ENCODE data around the gene CLEC16A. TPM values are rescaled to one million over a fixed set of nuclear protein-coding genes. Genes with fewer than 3 reads are reported as not detected.
A peak's percentile ranks its signal among the peaks of the same experiment; 100 is the strongest.

CLEC16A gene
- polyA plus RNA-seq, 1 experiment = 11.9 TPM

- CTCF ChIA-PET = interaction anchor here (1.2 kb wide), 1 partner anchor 11 kb away, joined by 3 read pairs; no protein-coding TSS in a partner anchor
- TF ChIP-seq CTCF (IDR thresholded peaks at IDR 0.05; ENCODE audit: low read depth, low read length) = no peak
- no peak overlapping the region for H3K27ac ChIP-seq (ENCODE audit: low read depth, low read length)
These were observed 115.2 kb downstream of the CLEC16A start for GRCh38 chr16:11059588-11059987.

DNA sequence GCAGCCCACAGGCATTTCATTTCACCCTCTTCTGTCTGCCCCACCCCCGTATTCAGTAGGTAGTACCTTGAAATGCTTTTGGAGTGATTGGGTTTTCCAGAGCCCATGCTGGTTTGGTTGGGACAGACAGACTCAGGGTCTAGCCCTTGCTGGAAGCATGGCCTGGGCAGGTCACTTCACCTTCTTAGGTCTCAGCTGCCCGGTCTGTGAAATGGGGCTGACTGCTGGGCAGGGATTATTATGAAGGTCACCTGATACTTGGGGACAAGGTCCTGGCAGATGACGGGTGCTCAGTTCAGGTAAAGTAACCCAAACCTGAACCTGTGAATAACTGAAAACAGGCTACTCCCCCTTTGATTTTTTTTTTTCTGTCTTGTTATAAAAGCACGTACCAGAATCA lies 116.0 kb downstream of the CLEC16A start:
- no peaks in the 10 kb centered on the region for H3K9me3 ChIP-seq (ENCODE audit: control insufficient read depth, insufficient read depth, low read length)
- no peak overlapping the region for H3K4me3 ChIP-seq (ENCODE audit: low read depth, low read length)
- TF ChIP-seq CTCF (IDR thresholded peaks at IDR 0.05; ENCODE audit: low read depth, low read length) = no peak
- no peaks in the 10 kb centered on the region for H3K27me3 ChIP-seq (ENCODE audit: control insufficient read depth, insufficient read depth, low read length)
- no peak for DNase-seq (ENCODE audit: low read depth, low spot score)
- CTCF ChIA-PET = no interaction called here
- H3K27ac ChIP-seq (ENCODE audit: low read depth, low read length) = no peak overlapping the region
- POLR2A ChIA-PET = no interaction called here

More at GRCh38 chr16:11059588-11059987, 115.2 kb downstream of the CLEC16A start:
- no peak overlapping the region for H3K4me3 ChIP-seq (ENCODE audit: low read depth, low read length)
- no peaks in the 10 kb centered on the region for H3K9me3 ChIP-seq (ENCODE audit: control insufficient read depth, insufficient read depth, low read length)
- POLR2A ChIA-PET = no interaction called here
- no peaks in the 10 kb centered on the region for H3K27me3 ChIP-seq (ENCODE audit: control insufficient read depth, insufficient read depth, low read length)
- DNase-seq (ENCODE audit: low read depth, low spot score) = no peak

GRCh38 chr16:11060842-11061241 lies 116.5 kb downstream of the CLEC16A start:
- H3K27ac ChIP-seq (ENCODE audit: low read depth, low read length) = no peak overlapping the region
- DNase-seq (ENCODE audit: low read depth, low spot score) = no peak
- POLR2A ChIA-PET = no interaction called here
- H3K4me3 ChIP-seq (ENCODE audit: low read depth, low read length) = no peak overlapping the region
- no peaks in the 10 kb centered on the region for H3K9me3 ChIP-seq (ENCODE audit: control insufficient read depth, insufficient read depth, low read length)
- no peak for TF ChIP-seq CTCF (IDR thresholded peaks at IDR 0.05; ENCODE audit: low read depth, low read length)
- no peaks in the 10 kb centered on the region for H3K27me3 ChIP-seq (ENCODE audit: control insufficient read depth, insufficient read depth, low read length)
- CTCF ChIA-PET = no interaction called here

- no peak overlapping the region for H3K27ac ChIP-seq (ENCODE audit: low read depth, low read length)
- no peaks in the 10 kb centered on the region for H3K27me3 ChIP-seq (ENCODE audit: control insufficient read depth, insufficient read depth, low read length)
- no peak overlapping the region for H3K4me3 ChIP-seq (ENCODE audit: low read depth, low read length)
- ChIA-PET CTCF (interaction anchor here (1.0 kb wide), 1 partner anchor 98 kb away, joined by 5 read pairs; no protein-coding TSS in a partner anchor), POLR2A (interaction anchor here (0.6 kb wide), 1 partner anchor 43 kb away, joined by 3 read pairs; no protein-coding TSS in a partner anchor)
- H3K9me3 ChIP-seq (ENCODE audit: control insufficient read depth, insufficient read depth, low read length) = no peaks in the 10 kb centered on the region
- TF ChIP-seq CTCF (IDR thresholded peaks at IDR 0.05; ENCODE audit: low read depth, low read length) = no peak
- DNase-seq (ENCODE audit: low read depth, low spot score) = no peak
These were observed 117.4 kb downstream of the CLEC16A start for GRCh38 chr16:11061629-11062270.

GRCh38 chr16:11063448-11064201 lies 119.3 kb downstream of the CLEC16A start:
- Histone ChIP-seq H3K9me3 (ENCODE audit: control insufficient read depth, insufficient read depth, low read length) (no peaks in the 10 kb centered on the region), H3K27me3 (ENCODE audit: control insufficient read depth, insufficient read depth, low read length) (no peaks in the 10 kb centered on the region), H3K27ac (ENCODE audit: low read depth, low read length) (peak overlapping the region; percentile 21), H3K4me3 (ENCODE audit: low read depth, low read length) (no peak overlapping the region)
- no peak for TF ChIP-seq CTCF (IDR thresholded peaks at IDR 0.05; ENCODE audit: low read depth, low read length)
- no peak for DNase-seq (ENCODE audit: low read depth, low spot score)
- POLR2A ChIA-PET = interaction anchor here (0.5 to 1.0 kb wide), 4 partner anchors 9 to 75 kb away, joined by 3 to 18 read pairs (median 4); no protein-coding TSS in a partner anchor
- CTCF ChIA-PET = no interaction called here
